ENCODE data around the gene EIF5A.

GRCh38 chr17:7336240-7337175, 29.1 kb downstream of the EIF5A start, which contains the start of gene ACAP1:
- TF ChIP-seq CTCF (IDR thresholded peaks at IDR 0.05) (no peak), POLR2A (IDR thresholded peaks at IDR 0.05) (no peak)

All from adrenal gland (tissue), 5 donors.